Kasumi-1 (cell line): ENCODE results near the gene RBBP7.

Experiments used
- DNase-seq, 2 experiments: peaks; one replicate each; lab custom pipeline; 2025; lab: John Stamatoyannopoulos, UW

RBBP7 gene

GRCh38 chrX:16825264-16826035 lies 44.7 kb downstream of the RBBP7 start:
- no peak for DNase-seq

- DNase-seq = no peak
These were observed 47.4 kb downstream of the RBBP7 start for GRCh38 chrX:16822723-16823122.

- no peak for DNase-seq
These were observed 50.5 kb downstream of the RBBP7 start for GRCh38 chrX:16819634-16820033.

GRCh38 chrX:16814597-16814996 lies 55.6 kb downstream of the RBBP7 start:
- no peak for DNase-seq

- DNase-seq = no peak
These were observed 62.1 kb downstream of the RBBP7 start for GRCh38 chrX:16807976-16808542.

- DNase-seq = no peak
These were observed 62.6 kb downstream of the RBBP7 start for GRCh38 chrX:16807548-16807947.

GRCh38 chrX:16804923-16805464 lies 65.2 kb downstream of the RBBP7 start:
- no peak for DNase-seq

- DNase-seq = no peak
These were observed 72.3 kb downstream of the RBBP7 start for GRCh38 chrX:16797841-16798240.

- no peak for DNase-seq
These were observed 72.8 kb downstream of the RBBP7 start for GRCh38 chrX:16797358-16797757.

- no peak for DNase-seq
These were observed 73.9 kb downstream of the RBBP7 start for GRCh38 chrX:16796298-16796697.
